Panc1 (cell line): ENCODE data around the gene TAS2R1.

ENCODE experiments used
- POLR2AphosphoS5 ChIP-seq: IDR thresholded peaks from 2 replicates; pipeline ENCODE4 v1.6.1; 2012; ENCODE audit warnings: mild to moderate bottlenecking, low read depth, low read length, moderate library complexity
- REST ChIP-seq, 2 experiments: IDR thresholded peaks; 2 replicates each; pipeline ENCODE4 v1.6.1; 2011 to 2012; ENCODE audit warnings: low read depth in 2 of 2, control low read depth in 1 of 2, low read length in 1 of 2, mild to moderate bottlenecking in 1 of 2, moderate library complexity in 1 of 2; ENCODE audit not compliant: insufficient read depth in 1 of 2
- TF ChIP-seq, protein P1 (sequence below): fragments of 450-650 bp; IDR thresholded peaks from 2 replicates; pipeline ENCODE4 v1.5.1; 2017; ENCODE audit warnings: mild to moderate bottlenecking

- no peak for TF ChIP-seq REST (IDR thresholded peaks at IDR 0.05; ENCODE audit: insufficient read depth in 1 of 2, low read depth in 2 of 2, low read length in 1 of 2)
- TF ChIP-seq, protein P1, sequence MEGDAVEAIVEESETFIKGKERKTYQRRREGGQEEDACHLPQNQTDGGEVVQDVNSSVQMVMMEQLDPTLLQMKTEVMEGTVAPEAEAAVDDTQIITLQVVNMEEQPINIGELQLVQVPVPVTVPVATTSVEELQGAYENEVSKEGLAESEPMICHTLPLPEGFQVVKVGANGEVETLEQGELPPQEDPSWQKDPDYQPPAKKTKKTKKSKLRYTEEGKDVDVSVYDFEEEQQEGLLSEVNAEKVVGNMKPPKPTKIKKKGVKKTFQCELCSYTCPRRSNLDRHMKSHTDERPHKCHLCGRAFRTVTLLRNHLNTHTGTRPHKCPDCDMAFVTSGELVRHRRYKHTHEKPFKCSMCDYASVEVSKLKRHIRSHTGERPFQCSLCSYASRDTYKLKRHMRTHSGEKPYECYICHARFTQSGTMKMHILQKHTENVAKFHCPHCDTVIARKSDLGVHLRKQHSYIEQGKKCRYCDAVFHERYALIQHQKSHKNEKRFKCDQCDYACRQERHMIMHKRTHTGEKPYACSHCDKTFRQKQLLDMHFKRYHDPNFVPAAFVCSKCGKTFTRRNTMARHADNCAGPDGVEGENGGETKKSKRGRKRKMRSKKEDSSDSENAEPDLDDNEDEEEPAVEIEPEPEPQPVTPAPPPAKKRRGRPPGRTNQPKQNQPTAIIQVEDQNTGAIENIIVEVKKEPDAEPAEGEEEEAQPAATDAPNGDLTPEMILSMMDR = no peak
- no peak for TF ChIP-seq POLR2AphosphoS5
These were observed 4.4 kb downstream of the TAS2R1 start for GRCh38 chr5:9625731-9626130.
